Omental fat pad (tissue), 4 donors: ENCODE data around the gene HOXA1. TPM values are rescaled to one million over a fixed set of nuclear protein-coding genes. Genes with fewer than 3 reads are reported as not detected.

Source experiments
- ATAC-seq: fragments of 150-250 bp; one replicate; pipeline ENCODE4 v1.9.1; 2016; ENCODE audit warnings: mild to moderate bottlenecking, moderate library complexity; ENCODE audit not compliant: low FRiP score
- DNase-seq: peaks from one replicate; pipeline ENCODE4 v3.0.0-alpha.2; 2019; ENCODE audit warnings: low spot score
- total RNA-seq, 4 donors: library from RNA; depleted of rRNA; stranded (reverse); fragments of >200 nt; gene quantifications; one replicate each; pipeline ENCODE4 v1.1.0, GENCODE V29; 2016
- TF ChIP-seq, protein P1 (sequence below), 3 donors: fragments of 450-650 bp; IDR thresholded peaks; one replicate each; pipeline ENCODE4 v1.5.1; 2016 to 2017; ENCODE audit warnings: antibody characterized with exemption in 3 of 3, mild to moderate bottlenecking in 3 of 3, moderate library complexity in 2 of 3

Gene HOXA1
- total RNA-seq, 4 donors from 2014 or later = 0.56 to 0.84 (median 0.77) TPM

DNA sequence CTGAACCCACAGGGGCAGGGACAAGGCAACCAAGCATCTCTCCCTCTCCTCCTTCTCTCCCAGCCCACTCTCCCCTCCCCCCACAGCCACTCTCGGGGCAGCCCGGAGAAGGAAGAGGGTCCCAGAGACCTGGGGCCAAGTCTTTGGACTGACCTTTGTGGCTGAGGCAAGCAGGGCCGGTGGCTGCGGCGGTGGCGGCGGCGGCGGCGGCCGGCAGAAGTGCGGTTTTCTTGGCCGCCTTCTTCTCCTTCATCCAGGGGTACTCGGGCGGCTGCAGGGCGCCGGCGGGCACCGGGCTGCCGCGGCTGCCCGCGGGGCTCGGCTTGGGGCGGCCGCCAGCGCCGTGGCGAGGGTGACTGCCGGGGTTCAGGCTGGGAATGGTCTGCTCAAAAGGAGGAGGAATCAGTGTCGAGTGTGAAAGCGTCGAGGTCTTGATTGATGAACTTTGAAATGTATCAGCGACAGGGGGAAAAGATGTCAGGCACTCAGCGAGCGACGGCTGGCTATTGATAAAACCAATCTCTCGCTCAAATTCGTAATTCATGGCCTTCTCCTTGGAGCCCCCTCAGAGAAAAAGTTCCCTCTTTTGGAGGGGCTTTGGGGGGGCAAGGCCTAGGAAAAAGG lies 6.3 kb upstream of the HOXA1 start:
- ATAC-seq (no peak), DNase-seq (no peak)
- TF ChIP-seq, protein P1, sequence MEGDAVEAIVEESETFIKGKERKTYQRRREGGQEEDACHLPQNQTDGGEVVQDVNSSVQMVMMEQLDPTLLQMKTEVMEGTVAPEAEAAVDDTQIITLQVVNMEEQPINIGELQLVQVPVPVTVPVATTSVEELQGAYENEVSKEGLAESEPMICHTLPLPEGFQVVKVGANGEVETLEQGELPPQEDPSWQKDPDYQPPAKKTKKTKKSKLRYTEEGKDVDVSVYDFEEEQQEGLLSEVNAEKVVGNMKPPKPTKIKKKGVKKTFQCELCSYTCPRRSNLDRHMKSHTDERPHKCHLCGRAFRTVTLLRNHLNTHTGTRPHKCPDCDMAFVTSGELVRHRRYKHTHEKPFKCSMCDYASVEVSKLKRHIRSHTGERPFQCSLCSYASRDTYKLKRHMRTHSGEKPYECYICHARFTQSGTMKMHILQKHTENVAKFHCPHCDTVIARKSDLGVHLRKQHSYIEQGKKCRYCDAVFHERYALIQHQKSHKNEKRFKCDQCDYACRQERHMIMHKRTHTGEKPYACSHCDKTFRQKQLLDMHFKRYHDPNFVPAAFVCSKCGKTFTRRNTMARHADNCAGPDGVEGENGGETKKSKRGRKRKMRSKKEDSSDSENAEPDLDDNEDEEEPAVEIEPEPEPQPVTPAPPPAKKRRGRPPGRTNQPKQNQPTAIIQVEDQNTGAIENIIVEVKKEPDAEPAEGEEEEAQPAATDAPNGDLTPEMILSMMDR (IDR thresholded peaks at IDR 0.05) = no peak

DNA sequence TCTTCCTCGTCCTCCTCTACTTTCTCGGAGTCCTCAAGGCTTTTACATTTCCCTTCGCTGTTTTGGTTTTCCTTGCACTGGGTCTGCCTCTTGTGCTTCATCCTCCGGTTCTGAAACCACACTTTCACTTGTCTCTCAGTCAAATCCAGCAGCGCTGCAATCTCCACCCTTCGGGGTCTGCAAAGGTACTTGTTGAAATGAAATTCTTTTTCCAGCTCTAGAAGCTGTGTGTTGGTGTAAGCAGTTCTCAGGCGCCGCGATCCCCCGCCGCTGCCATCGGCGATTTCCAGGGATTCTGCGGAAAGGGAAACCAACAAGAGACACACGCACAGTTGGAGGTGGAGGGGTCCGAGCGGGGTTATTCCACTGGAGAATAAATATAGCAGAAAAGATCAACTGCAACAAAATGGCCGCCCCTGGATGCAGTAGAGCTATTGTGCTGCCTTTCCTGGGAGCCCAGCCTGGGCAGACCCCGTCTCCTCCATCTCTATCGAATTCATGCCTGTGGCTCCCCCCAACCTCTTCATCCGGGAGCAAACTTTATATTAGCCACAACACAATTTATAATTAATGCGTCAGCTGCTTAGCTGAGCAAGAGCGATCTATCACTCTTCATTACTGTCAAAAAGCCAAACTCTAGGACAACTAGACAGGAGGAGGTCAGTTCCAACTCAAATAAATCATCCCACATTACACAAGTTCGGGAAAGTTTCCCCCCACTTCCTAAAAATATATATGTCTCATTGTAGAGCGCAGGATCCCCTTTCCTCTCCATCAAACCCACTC lies 5.6 kb upstream of the HOXA1 start:
- TF ChIP-seq, protein P1 (IDR thresholded peaks at IDR 0.05) = no peak
- ATAC-seq (no peak), DNase-seq (no peak)

DNA sequence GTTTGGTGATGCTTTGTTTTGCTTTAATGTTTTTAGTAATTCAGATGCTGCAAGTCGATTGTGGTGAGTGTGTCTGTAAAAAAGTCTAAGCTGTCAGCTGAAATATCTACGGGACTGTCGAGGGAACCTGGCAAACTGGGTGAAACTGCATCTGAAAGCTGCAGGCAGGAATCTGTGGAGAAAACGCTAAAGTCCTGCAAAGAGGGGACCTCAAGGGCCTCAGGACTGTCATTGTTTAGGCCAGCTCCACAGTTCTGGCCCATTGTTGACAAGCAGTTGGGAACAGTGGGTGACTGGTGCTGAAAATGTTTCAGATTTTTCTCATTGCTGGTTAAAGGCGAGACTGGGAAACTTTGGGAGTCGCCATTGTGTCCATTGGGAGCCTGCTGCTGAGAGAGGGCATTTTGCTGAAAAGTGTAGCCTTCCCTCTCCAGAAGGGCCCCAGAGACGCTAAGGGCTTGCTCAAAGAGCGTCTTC lies 4.9 kb upstream of the HOXA1 start:
- DNase-seq (no peak), ATAC-seq (no peak)

GRCh38 chr7:27099453-27100370 lies 3.9 kb upstream of the HOXA1 start:
- TF ChIP-seq, protein P1 (IDR thresholded peaks at IDR 0.05) = no peak
- no peak for DNase-seq
- ATAC-seq = no peak

More for the DNA sequence above, 4.9 kb upstream of the HOXA1 start:
- TF ChIP-seq, protein P1 (IDR thresholded peaks at IDR 0.05) = no peak

DNA sequence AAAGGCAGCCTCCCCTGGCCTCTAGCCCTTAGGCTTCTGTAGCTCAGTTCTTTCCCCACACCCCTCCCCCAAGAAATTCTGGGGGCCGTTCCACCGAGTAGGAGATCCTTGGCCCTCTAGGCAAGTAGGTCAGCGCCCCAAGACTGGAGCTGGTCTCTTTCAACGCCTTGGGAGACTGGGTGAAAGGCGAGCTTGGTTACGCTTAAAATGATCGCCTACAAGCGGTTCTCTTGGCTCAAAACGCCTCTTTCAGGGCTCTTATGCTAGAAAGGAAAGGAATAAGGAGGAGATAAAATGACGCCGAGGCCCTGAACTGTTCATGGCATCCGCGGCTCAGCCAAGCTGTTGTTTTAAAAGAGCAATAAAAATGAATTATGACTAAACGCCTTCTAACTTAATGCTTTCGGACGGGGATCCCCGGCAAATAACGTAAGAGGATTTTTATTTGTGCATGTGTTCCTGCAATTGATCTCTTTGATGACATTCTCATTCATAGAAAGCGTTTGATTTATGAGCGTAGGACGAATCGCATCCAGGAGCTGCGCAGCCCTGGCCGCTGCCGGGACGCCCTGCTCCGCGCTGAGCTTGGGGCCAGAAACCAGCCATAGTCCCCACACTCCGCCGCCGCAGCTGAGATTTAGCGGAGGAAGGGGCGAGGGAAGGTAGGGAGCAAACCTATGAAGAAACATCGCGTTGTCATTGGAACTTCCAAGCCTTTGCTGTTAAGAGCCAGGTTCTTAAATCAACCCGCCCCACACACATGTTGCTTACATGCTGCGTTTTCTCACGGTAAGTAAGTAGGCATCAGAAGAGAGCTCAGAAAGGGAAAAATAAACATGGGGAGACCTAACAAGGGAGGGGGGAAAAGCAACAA lies 3.0 kb upstream of the HOXA1 start:
- TF ChIP-seq, protein P1 (IDR thresholded peaks at IDR 0.05) = no peak
- no peak for DNase-seq
- no peak for ATAC-seq
